Tibial nerve (tissue), 4 donors: ENCODE results near the gene HMGXB4.

Experiments used
- EP300 ChIP-seq, 2 donors: sonication (generic); formaldehyde crosslinking; IDR thresholded peaks; one replicate each; pipeline ENCODE4 v1.6.1; 2017; ENCODE audit warnings: antibody characterized with exemption in 2 of 2, mild to moderate bottlenecking in 1 of 2
- POLR2A ChIP-seq, 2 donors: fragments of 450-650 bp; IDR thresholded peaks; one replicate each; pipeline ENCODE4 v1.6.1; 2017; ENCODE audit warnings: antibody characterized with exemption in 2 of 2, mild to moderate bottlenecking in 2 of 2, moderate library complexity in 2 of 2
- TF ChIP-seq, protein P1 (sequence below), 5 experiments: fragments of 200-600 bp in 3 of 5; fragments of 450-650 bp in 2 of 5; sonication (generic) in 3 of 5; IDR thresholded peaks; one replicate each; pipeline ENCODE4 v1.5.1; 2016 to 2019; ENCODE audit warnings: antibody characterized with exemption in 5 of 5, mild to moderate bottlenecking in 3 of 5, moderate library complexity in 2 of 5

DNA sequence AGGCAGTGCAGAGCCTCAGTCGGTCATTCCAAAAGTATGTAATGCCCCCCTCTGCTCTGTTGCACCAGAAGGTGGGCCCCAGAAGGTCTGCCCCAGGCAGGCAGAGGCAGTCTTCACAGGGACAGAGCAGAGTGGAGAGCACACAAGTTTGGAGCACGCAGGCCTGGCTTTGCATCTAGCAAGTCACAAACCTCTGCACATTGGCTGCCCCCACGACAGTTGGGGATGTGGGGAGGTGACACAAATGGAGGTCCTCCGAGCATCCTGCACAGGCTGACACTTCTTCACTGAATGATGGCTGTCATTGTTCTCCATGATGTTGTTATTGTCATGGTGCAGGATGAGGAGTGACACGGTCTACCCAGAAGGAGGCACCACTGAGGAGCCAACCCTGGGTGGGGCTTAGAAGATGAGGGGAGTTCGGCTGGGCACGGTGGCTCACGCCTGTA, 54.3 kb downstream of the HMGXB4 start:
- TF ChIP-seq POLR2A (IDR thresholded peaks at IDR 0.05) (no peak), EP300 (IDR thresholded peaks at IDR 0.05) (no peak)
- TF ChIP-seq, protein P1, sequence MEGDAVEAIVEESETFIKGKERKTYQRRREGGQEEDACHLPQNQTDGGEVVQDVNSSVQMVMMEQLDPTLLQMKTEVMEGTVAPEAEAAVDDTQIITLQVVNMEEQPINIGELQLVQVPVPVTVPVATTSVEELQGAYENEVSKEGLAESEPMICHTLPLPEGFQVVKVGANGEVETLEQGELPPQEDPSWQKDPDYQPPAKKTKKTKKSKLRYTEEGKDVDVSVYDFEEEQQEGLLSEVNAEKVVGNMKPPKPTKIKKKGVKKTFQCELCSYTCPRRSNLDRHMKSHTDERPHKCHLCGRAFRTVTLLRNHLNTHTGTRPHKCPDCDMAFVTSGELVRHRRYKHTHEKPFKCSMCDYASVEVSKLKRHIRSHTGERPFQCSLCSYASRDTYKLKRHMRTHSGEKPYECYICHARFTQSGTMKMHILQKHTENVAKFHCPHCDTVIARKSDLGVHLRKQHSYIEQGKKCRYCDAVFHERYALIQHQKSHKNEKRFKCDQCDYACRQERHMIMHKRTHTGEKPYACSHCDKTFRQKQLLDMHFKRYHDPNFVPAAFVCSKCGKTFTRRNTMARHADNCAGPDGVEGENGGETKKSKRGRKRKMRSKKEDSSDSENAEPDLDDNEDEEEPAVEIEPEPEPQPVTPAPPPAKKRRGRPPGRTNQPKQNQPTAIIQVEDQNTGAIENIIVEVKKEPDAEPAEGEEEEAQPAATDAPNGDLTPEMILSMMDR (IDR thresholded peaks at IDR 0.05), result no peak
